Suprapubic skin (tissue), 4 donors: ENCODE results near the gene NIPBL. TPM values are rescaled to one million over a fixed set of nuclear protein-coding genes. Genes with fewer than 3 reads are reported as not detected.
"Not testable (repeated sequence)": the region's sequence is repeated elsewhere in the genome, so short reads cannot be mapped to it uniquely, and the experiment has no call there.

Source experiments
- DNase-seq, 2 donors: peaks; one replicate each; pipeline ENCODE4 v3.0.0-alpha.2; 2019; ENCODE audit warnings: low spot score in 2 of 2
- H3K27ac ChIP-seq: fragments of 200-600 bp; sonication (generic); one replicate; pipeline ENCODE4 v1.5.1; 2019
- H3K27me3 ChIP-seq: fragments of 200-600 bp; sonication (generic); one replicate; pipeline ENCODE4 v1.5.1; 2019
- H3K36me3 ChIP-seq: fragments of 200-600 bp; sonication (generic); one replicate; pipeline ENCODE4 v1.5.1; 2019
- H3K4me1 ChIP-seq: fragments of 200-600 bp; sonication (generic); one replicate; pipeline ENCODE4 v1.5.1; 2019
- H3K4me3 ChIP-seq: fragments of 200-600 bp; sonication (generic); one replicate; pipeline ENCODE4 v1.5.1; 2019; ENCODE audit warnings: mild to moderate bottlenecking
- H3K9me3 ChIP-seq: fragments of 200-600 bp; sonication (generic); one replicate; pipeline ENCODE4 v1.5.1; 2019
- CTCF ChIP-seq, 2 donors: fragments of 200-600 bp in 1 of 2; fragments of 450-650 bp in 1 of 2; sonication (generic) in 1 of 2; IDR thresholded peaks; one replicate each; pipeline ENCODE4 v1.5.1; 2016 to 2019; ENCODE audit warnings: antibody characterized with exemption in 2 of 2, mild to moderate bottlenecking in 1 of 2, moderate library complexity in 1 of 2
- EP300 ChIP-seq: sonication (generic); formaldehyde crosslinking; IDR thresholded peaks from one replicate; pipeline ENCODE4 v1.6.1; 2017; ENCODE audit warnings: antibody characterized with exemption
- POLR2A ChIP-seq, 2 donors: fragments of 450-650 bp; IDR thresholded peaks; one replicate each; pipeline ENCODE4 v1.6.1; 2017; ENCODE audit warnings: antibody characterized with exemption in 2 of 2, mild to moderate bottlenecking in 2 of 2, moderate library complexity in 2 of 2
- POLR2AphosphoS5 ChIP-seq, 3 donors: sonication (generic); formaldehyde crosslinking; IDR thresholded peaks; one replicate each; pipeline ENCODE4 v1.6.1; 2017; ENCODE audit warnings: antibody characterized with exemption in 3 of 3
- WGBS: methylation state at CpG from one replicate; pipeline ENCODE4 v1.1.5; 2018; 5-methylcytosine and 5-hydroxymethylcytosine counted together
- total RNA-seq, 4 donors: library from RNA; depleted of rRNA; stranded (reverse); fragments of >200 nt; gene quantifications; one replicate each; pipeline ENCODE4 v1.1.0, GENCODE V29; 2016

Gene NIPBL
- total RNA-seq, 4 donors from 2014 or later: 40.3 to 123 (median 60.4) TPM

GRCh38 chr5:37086466-37087173 lies 210.1 kb downstream of the NIPBL start:
- Histone ChIP-seq H3K36me3 (no peaks in the 10 kb centered on the region), H3K27me3 (no peaks in the 10 kb centered on the region), H3K27ac (no peak overlapping the region), H3K4me3 (no peak overlapping the region), H3K4me1 (no peaks in the 10 kb centered on the region), H3K9me3 (no peaks in the 10 kb centered on the region)
- DNase-seq: no peak
- TF ChIP-seq POLR2A (IDR thresholded peaks at IDR 0.05) (no peak), POLR2AphosphoS5 (IDR thresholded peaks at IDR 0.05) (no peak), CTCF (IDR thresholded peaks at IDR 0.05) (no peak), EP300 (no peak)
- 82% methylated on average over 12 of the region's 12 CpGs for WGBS

GRCh38 chr5:37088009-37088408 lies 211.4 kb downstream of the NIPBL start:
- DNase-seq: no peak
- Histone ChIP-seq H3K27me3 (no peaks in the 10 kb centered on the region), H3K36me3 (no peaks in the 10 kb centered on the region), H3K9me3 (no peaks in the 10 kb centered on the region), H3K4me1 (no peaks in the 10 kb centered on the region), H3K4me3 (no peak overlapping the region), H3K27ac (no peak overlapping the region)
- WGBS: 66% methylated on average over 6 of the region's 6 CpGs
- TF ChIP-seq CTCF (IDR thresholded peaks at IDR 0.05): no peak
- TF ChIP-seq POLR2AphosphoS5 (IDR thresholded peaks at IDR 0.05): no peak
- no peak for TF ChIP-seq POLR2A (IDR thresholded peaks at IDR 0.05)
- no peak for TF ChIP-seq EP300

- no peak for TF ChIP-seq POLR2A (IDR thresholded peaks at IDR 0.05)
- no peak for TF ChIP-seq EP300
- no peak for TF ChIP-seq CTCF (IDR thresholded peaks at IDR 0.05)
- no peak for TF ChIP-seq POLR2AphosphoS5 (IDR thresholded peaks at IDR 0.05)
- Histone ChIP-seq H3K4me3 (no peak overlapping the region), H3K9me3 (no peaks in the 10 kb centered on the region), H3K27me3 (no peaks in the 10 kb centered on the region), H3K4me1 (no peaks in the 10 kb centered on the region), H3K36me3 (no peaks in the 10 kb centered on the region), H3K27ac (no peak overlapping the region)
- DNase-seq: no peak
- WGBS: 67% methylated on average over 7 of the region's 7 CpGs
Observed at GRCh38 chr5:37090123-37090726, 213.7 kb downstream of the NIPBL start.

GRCh38 chr5:37090781-37091180 lies 214.2 kb downstream of the NIPBL start:
- no peak overlapping the region for H3K27ac ChIP-seq

GRCh38 chr5:37093795-37094194 lies 217.2 kb downstream of the NIPBL start:
- not testable (repeated sequence) for H3K4me3 ChIP-seq, DNase-seq, H3K27ac ChIP-seq, H3K36me3 ChIP-seq, H3K4me1 ChIP-seq, H3K27me3 ChIP-seq
- peaks cover 12% of the 10 kb centered on the region for H3K9me3 ChIP-seq
- 69% methylated on average over 4 of the region's 4 CpGs for WGBS

More at GRCh38 chr5:37090781-37091180, 214.2 kb downstream of the NIPBL start:
- Histone ChIP-seq H3K9me3 (no peaks in the 10 kb centered on the region), H3K4me1 (no peaks in the 10 kb centered on the region), H3K36me3 (no peaks in the 10 kb centered on the region), H3K27me3 (no peaks in the 10 kb centered on the region), H3K4me3 (no peak overlapping the region)
- 92% methylated on average over 2 of the region's 2 CpGs for WGBS
- TF ChIP-seq POLR2AphosphoS5 (IDR thresholded peaks at IDR 0.05) (no peak), CTCF (IDR thresholded peaks at IDR 0.05) (no peak)
- DNase-seq: no peak

GRCh38 chr5:37099267-37099666 lies 222.7 kb downstream of the NIPBL start:
- H3K27ac ChIP-seq, DNase-seq, H3K4me3 ChIP-seq, H3K4me1 ChIP-seq, H3K27me3 ChIP-seq, H3K36me3 ChIP-seq: not testable (repeated sequence)
- peaks cover 23% of the 10 kb centered on the region for H3K9me3 ChIP-seq
- 98% methylated on average over 5 of the region's 5 CpGs for WGBS
